ENCODE measurements around the gene CA10. TPM values are rescaled to one million over a fixed set of nuclear protein-coding genes. Genes with fewer than 3 reads are reported as not detected.

The CA10 gene
- total RNA-seq, 4 donors from 2014 or later = not detected

DNA sequence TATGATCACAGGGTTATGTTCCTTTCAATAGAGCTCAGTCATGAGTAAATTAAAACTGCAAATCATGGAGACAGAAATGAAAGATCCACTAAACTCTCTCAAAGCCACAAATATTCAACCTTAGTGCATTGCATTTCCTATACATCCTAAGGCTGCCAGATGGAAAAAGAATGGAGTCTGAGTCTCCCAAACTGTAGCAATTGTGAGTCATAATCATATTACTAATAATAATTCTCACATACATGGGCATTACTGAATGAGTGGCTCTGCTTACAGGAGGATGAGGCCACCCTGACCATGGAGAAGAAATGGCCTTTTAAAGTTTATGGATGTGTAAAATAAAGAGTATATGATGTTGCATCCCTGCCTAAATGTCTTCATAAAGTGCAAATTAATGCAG, 3.2 kb downstream of the CA10 start:
- ATAC-seq (ENCODE audit: low FRiP score) (no peak), DNase-seq (ENCODE audit: low spot score) (no peak)
- TF ChIP-seq, protein P1, sequence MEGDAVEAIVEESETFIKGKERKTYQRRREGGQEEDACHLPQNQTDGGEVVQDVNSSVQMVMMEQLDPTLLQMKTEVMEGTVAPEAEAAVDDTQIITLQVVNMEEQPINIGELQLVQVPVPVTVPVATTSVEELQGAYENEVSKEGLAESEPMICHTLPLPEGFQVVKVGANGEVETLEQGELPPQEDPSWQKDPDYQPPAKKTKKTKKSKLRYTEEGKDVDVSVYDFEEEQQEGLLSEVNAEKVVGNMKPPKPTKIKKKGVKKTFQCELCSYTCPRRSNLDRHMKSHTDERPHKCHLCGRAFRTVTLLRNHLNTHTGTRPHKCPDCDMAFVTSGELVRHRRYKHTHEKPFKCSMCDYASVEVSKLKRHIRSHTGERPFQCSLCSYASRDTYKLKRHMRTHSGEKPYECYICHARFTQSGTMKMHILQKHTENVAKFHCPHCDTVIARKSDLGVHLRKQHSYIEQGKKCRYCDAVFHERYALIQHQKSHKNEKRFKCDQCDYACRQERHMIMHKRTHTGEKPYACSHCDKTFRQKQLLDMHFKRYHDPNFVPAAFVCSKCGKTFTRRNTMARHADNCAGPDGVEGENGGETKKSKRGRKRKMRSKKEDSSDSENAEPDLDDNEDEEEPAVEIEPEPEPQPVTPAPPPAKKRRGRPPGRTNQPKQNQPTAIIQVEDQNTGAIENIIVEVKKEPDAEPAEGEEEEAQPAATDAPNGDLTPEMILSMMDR (IDR thresholded peaks at IDR 0.05) = no peak

DNA sequence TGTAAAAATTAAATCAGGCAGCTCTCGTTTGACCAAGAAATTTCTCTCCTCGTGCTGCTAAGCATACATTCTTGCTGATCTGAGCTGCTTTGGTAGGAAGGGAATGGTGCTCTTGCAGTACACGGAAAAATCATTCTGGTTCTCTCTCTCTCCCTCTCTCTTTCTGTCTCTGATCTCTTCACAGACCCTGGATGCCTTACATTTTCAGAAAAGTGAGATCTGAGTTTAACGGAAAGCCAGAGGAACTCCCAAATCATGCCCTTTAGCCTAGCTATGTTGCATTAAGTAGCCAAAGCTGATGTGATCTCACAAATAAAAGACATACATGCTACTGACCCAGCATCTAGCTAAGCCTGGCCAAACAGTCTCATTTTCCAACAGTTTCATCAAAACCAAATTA, 4.0 kb downstream of the CA10 start:
- no peak for DNase-seq (ENCODE audit: low spot score)
- ATAC-seq (ENCODE audit: low FRiP score) = no peak
- TF ChIP-seq, protein P1 (IDR thresholded peaks at IDR 0.05) = no peak

DNA sequence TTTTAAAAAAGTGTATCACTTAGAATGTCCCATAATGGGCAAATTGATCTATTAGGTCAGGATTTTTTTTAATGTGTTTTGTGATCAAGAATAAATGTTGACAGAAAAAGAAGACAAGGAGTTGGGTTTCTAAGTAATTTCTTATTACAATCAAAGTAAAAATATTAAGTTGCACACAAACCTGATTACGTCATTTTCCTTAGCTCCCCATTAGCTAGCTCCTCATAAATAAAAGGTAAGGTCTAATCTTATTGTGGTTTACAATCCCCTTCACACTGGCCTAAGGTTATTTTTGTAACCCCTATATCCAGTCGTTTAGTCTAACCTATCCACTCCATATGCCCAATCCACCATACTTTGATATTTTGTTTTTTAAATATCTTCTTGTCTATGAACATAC, 7.6 kb downstream of the CA10 start:
- ATAC-seq (ENCODE audit: low FRiP score) (no peak), DNase-seq (ENCODE audit: low spot score) (no peak)
- TF ChIP-seq, protein P1 (IDR thresholded peaks at IDR 0.05) = no peak

DNA sequence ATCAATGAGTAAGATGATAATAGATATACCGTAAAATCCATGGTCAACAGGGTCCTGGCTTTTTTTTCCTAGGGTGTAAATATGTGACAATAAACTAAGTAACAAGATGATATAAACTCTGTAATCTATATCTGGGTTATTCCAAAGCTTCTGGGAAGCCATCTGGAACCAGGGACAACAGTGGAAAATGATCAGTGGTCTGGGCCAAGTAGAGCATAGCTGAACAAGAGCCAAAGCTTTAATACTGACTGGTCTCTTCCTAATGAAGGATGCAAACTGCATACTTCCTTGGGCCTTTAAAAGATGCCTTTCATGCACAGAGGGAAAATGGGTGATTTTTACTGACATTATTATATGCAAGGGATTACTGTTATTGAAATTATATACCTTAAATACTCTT, 8.9 kb downstream of the CA10 start:
- DNase-seq (ENCODE audit: low spot score) = no peak

DNA sequence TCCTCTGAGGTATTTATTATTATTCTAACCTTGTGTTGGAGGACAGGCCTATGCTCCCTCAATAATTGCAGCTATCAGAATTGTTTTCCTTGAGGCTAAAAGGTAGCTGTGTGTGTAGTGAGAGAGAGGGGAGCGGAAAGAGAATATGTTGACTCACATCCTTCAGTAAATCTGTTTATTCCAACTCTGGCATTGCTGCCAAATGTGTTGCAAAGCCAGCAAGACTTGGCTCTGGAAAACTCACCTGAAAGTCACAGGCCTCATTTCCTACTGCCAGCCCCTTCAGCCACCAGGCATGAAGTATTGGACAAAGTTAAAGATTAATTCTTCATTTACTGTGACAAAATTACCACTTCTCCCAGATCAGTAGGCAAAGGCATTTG, 9.6 kb downstream of the CA10 start:
- no peak for DNase-seq (ENCODE audit: low spot score)
- ATAC-seq (ENCODE audit: low FRiP score) = no peak
- TF ChIP-seq, protein P1 (IDR thresholded peaks at IDR 0.05) = no peak

More for the DNA sequence above, 8.9 kb downstream of the CA10 start:
- ATAC-seq (ENCODE audit: low FRiP score) = no peak
- TF ChIP-seq, protein P1 (IDR thresholded peaks at IDR 0.05) = no peak

DNA sequence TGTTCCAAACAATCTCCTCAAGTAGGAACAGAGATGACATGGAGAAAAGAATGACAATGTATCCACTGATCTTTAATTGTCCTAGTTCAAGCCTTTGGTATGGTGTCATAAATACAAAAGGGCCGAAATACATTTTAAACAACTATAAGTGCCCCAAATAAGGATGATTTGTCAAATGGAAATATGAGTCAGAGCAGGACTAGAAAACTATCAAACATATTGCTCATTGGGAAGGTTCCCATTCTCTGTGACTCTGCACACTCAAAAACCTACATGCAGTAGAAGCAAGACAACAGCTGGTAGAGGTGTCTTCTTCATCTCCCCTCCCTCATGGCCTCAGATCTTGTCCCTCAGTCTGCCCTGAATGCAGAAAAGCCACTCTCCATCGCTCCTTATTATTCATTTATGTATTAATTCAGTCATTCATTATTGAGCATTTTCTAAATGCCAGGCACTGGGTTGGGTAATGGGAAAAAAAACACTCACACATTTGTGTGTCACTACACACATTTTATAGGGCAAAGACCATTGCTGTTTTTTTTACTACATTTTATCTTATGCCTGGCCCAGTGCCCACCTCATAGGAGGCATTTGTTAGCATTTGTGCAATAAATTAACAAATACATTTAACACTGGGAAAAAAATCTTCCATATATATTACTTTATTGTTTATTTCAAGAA, 10.1 kb downstream of the CA10 start:
- TF ChIP-seq, protein P1 (IDR thresholded peaks at IDR 0.05) = no peak
- no peak for DNase-seq (ENCODE audit: low spot score)
- no peak for ATAC-seq (ENCODE audit: low FRiP score)

DNA sequence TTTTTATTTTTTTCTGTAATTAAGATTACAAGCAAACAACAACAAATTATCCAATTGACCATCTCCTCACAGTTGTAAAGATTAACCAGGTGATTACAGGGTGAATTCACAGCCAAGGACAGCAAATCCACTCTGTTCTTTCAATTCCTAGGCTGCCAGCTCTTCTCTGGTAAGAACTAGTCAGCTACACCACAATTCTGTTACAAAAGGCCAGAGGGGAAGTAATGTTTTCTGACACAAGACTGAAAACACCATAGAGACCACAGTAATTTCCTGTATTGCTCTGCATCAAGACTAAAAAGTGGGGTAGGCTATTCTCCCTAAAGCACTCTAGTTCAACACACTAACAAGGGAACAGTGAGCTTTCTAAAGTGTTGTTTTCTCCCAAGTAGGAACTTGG, 10.6 kb downstream of the CA10 start:
- no peak for DNase-seq (ENCODE audit: low spot score)
- ATAC-seq (ENCODE audit: low FRiP score) = no peak

More for the DNA sequence above, 10.6 kb downstream of the CA10 start:
- TF ChIP-seq, protein P1 (IDR thresholded peaks at IDR 0.05) = no peak
